ENCODE data around the gene PLXNA2.

GRCh38 chr1:208233978-208234377 lies 10.2 kb downstream of the PLXNA2 start:
- TF ChIP-seq POLR2AphosphoS5 (IDR thresholded peaks at IDR 0.05; ENCODE audit: low read depth, low read length) (no peak), TAF1 (IDR thresholded peaks at IDR 0.05; ENCODE audit: borderline replicate concordance, insufficient read depth, low read length) (no peak), FOXP2 (optimal IDR thresholded peaks at IDR 0.05; ENCODE audit: borderline replicate concordance, extremely low read depth, extremely low read length, insufficient read depth) (no peak), REST (IDR thresholded peaks at IDR 0.05; ENCODE audit: insufficient read depth in 1 of 2, low read depth in 2 of 2, low read length in 2 of 2) (no peak), SIN3A (IDR thresholded peaks at IDR 0.05; ENCODE audit: borderline replicate concordance, insufficient read depth, low read length) (no peak)
